Dermis blood vessel endothelial cell (primary cell): Measurements from ENCODE around the gene PTPRE. TPM values are rescaled to one million over a fixed set of nuclear protein-coding genes. Genes with fewer than 3 reads are reported as not detected.

Experiments
- DNase-seq: peaks from one replicate; pipeline ENCODE4 v3.0.0; 2010
- total RNA-seq: library from RNA; depleted of rRNA; stranded (reverse); fragments of >200 nt; gene quantifications from 2 replicates; pipeline ENCODE4 v1.2.3, GENCODE V29; 2014

The PTPRE gene
- total RNA-seq, 1 donor from 2014 or later = 178 TPM

GRCh38 chr10:127908106-127908958 is 1.4 kb downstream of the PTPRE start:
- DNase-seq = peak; percentile 92

GRCh38 chr10:127908959-127909267 is 2.0 kb downstream of the PTPRE start:
- no peak for DNase-seq

GRCh38 chr10:127909716-127910463 is 3.0 kb downstream of the PTPRE start:
- no peak for DNase-seq

- no peak for DNase-seq
These were observed 3.5 kb downstream of the PTPRE start for GRCh38 chr10:127910464-127910770.

GRCh38 chr10:127911218-127911866 is 4.4 kb downstream of the PTPRE start:
- no peak for DNase-seq

GRCh38 chr10:127911867-127912257 is 5.0 kb downstream of the PTPRE start:
- no peak for DNase-seq

- no peak for DNase-seq
These were observed 5.9 kb downstream of the PTPRE start for GRCh38 chr10:127912607-127913367.

- DNase-seq = no peak
These were observed 6.5 kb downstream of the PTPRE start for GRCh38 chr10:127913368-127913759.

- DNase-seq = no peak
These were observed 8.4 kb downstream of the PTPRE start for GRCh38 chr10:127915324-127915723.

- no peak for DNase-seq
These were observed 9.9 kb downstream of the PTPRE start for GRCh38 chr10:127916826-127917225.

GRCh38 chr10:127918572-127918971 is 11.7 kb downstream of the PTPRE start:
- no peak for DNase-seq

- DNase-seq = peak; percentile 76
These were observed 12.7 kb downstream of the PTPRE start for GRCh38 chr10:127919418-127920271.

- DNase-seq = no peak
These were observed 13.6 kb downstream of the PTPRE start for GRCh38 chr10:127920306-127921074.

GRCh38 chr10:127921075-127921752 is 14.3 kb downstream of the PTPRE start:
- no peak for DNase-seq

GRCh38 chr10:127921753-127922145 is 14.8 kb downstream of the PTPRE start:
- peak; percentile 60 for DNase-seq

- DNase-seq = no peak
These were observed 15.3 kb downstream of the PTPRE start for GRCh38 chr10:127922206-127922605.

- DNase-seq = peak; percentile 92
These were observed 15.9 kb downstream of the PTPRE start for GRCh38 chr10:127922675-127923366.

GRCh38 chr10:127923646-127924045 is 16.7 kb downstream of the PTPRE start:
- no peak for DNase-seq

- peak; percentile 38 for DNase-seq
These were observed 18.7 kb downstream of the PTPRE start for GRCh38 chr10:127925471-127926207.
